GM12878 (cell line): Measurements from ENCODE around the gene HOXC9.
A peak's percentile ranks its signal among the peaks of the same experiment; 100 is the strongest.

ENCODE experiments used
- CEBPB ChIP-seq, 2 experiments: fragments of 150-350 bp in 1 of 2; IDR thresholded peaks; 2 replicates each; pipeline ENCODE4 v1.6.1; 2012 to 2014; ENCODE audit warnings: low read depth in 2 of 2, low read length in 2 of 2, borderline replicate concordance in 1 of 2, inconsistent platforms in 1 of 2
- CHD1 ChIP-seq: IDR thresholded peaks from 2 replicates; pipeline ENCODE4 v1.6.1; 2012; ENCODE audit warnings: low read depth, low read length, improper control_type of control experiment
- CREB1 ChIP-seq: IDR thresholded peaks from 2 replicates; pipeline ENCODE4 v1.6.1; 2012; ENCODE audit warnings: low read depth, mild to moderate bottlenecking, inconsistent platforms
- CTCF ChIP-seq, 3 experiments: IDR thresholded peaks in 2 of 3; conservative IDR thresholded peaks in 1 of 3; 2 replicates each; pipeline ENCODE4 v1.5.1; 2011; ENCODE audit warnings: low read depth in 3 of 3, low read length in 3 of 3, mild to moderate bottlenecking in 3 of 3, control low read depth in 2 of 3, moderate library complexity in 2 of 3, inconsistent platforms in 1 of 3, mixed read lengths in 1 of 3; ENCODE audit not compliant: control insufficient read depth in 2 of 3, insufficient read depth in 1 of 3; ENCODE audit errors: extremely low read depth in 1 of 3
- DPF2 ChIP-seq: fragments of 450-650 bp; IDR thresholded peaks from 2 replicates; pipeline ENCODE4 v1.6.1; 2017; ENCODE audit warnings: mild to moderate bottlenecking
- EZH2 ChIP-seq: IDR thresholded peaks from 2 replicates; pipeline ENCODE4 v1.6.1; 2012; ENCODE audit warnings: low read depth, mild to moderate bottlenecking, control low read depth, inconsistent platforms, low read length, borderline replicate concordance; ENCODE audit not compliant: control insufficient read depth
- KAT2A ChIP-seq: conservative IDR thresholded peaks from 2 replicates; pipeline ENCODE4 v1.6.1; 2011; ENCODE audit warnings: low read depth, low read length; ENCODE audit not compliant: control insufficient read depth
- NR2C2 ChIP-seq: IDR thresholded peaks from 2 replicates; pipeline ENCODE4 v1.6.1; 2011; ENCODE audit warnings: borderline replicate concordance, low read depth; ENCODE audit not compliant: control insufficient read depth, insufficient read length
- POLR2A ChIP-seq: IDR thresholded peaks from 2 replicates; pipeline ENCODE4 v1.6.1; 2011; ENCODE audit warnings: low read depth, mild to moderate bottlenecking, low read length
- SIX5 ChIP-seq: IDR thresholded peaks from 2 replicates; pipeline ENCODE4 v1.6.1; 2011; ENCODE audit warnings: mild to moderate bottlenecking, low read depth, low read length, moderate library complexity; ENCODE audit not compliant: severe bottlenecking
- SMC3 ChIP-seq: IDR thresholded peaks from 2 replicates; pipeline ENCODE4 v1.6.1; 2011; ENCODE audit warnings: low read length, improper control_type of control experiment, borderline replicate concordance
- YY1 ChIP-seq: IDR thresholded peaks from 2 replicates; pipeline ENCODE4 v1.6.1; 2011; ENCODE audit warnings: low read depth, mild to moderate bottlenecking, low read length

GRCh38 chr12:53950437-53950773 is 49.6 kb upstream of the HOXC9 start:
- TF ChIP-seq POLR2A (no peak), YY1 (no peak), CEBPB (IDR thresholded peaks at IDR 0.05; ENCODE audit: borderline replicate concordance in 1 of 2, low read depth in 2 of 2, low read length in 2 of 2) (no peak), KAT2A (no peak), SIX5 (no peak), CHD1 (no peak), SMC3 (no peak), CTCF (IDR thresholded peaks at IDR 0.05 in 2 of 3, conservative IDR thresholded peaks at IDR 0.05 in 1 of 3; ENCODE audit: control insufficient read depth in 2 of 3, extremely low read depth in 1 of 3, insufficient read depth in 1 of 3, low read depth in 3 of 3, low read length in 3 of 3) (0 out of 6 replicates have a peak, but pooled peaks of 1 of the 3 experiments have one; percentile 4), DPF2 (no peak), EZH2 (no peak), CREB1 (no peak), NR2C2 (no peak)
